Mucosa of descending colon (tissue), 3 donors: ENCODE results near the gene RELA. TPM values are rescaled to one million over a fixed set of nuclear protein-coding genes. Genes with fewer than 3 reads are reported as not detected.

Source experiments
- ATAC-seq: fragments of 200-7000 bp; cut with Tn5 transposase; one replicate; pipeline ENCODE4 v1.9.1; 2020; ENCODE audit warnings: mild to moderate bottlenecking, moderate library complexity
- DNase-seq, 3 donors: peaks; one replicate each; pipeline ENCODE4 v3.0.0-alpha.2; 2020
- H3K36me3 ChIP-seq: fragments of 200-600 bp; one replicate; pipeline ENCODE4 v1.8.0; 2021; ENCODE audit warnings: low read depth, mild to moderate bottlenecking
- H3K4me1 ChIP-seq: fragments of 200-600 bp; one replicate; pipeline ENCODE4 v1.8.0; 2021; ENCODE audit warnings: low read depth, mild to moderate bottlenecking
- H3K4me3 ChIP-seq: fragments of 200-600 bp; one replicate; pipeline ENCODE4 v1.8.0; 2021; ENCODE audit warnings: mild to moderate bottlenecking
- H3K9me3 ChIP-seq: fragments of 200-600 bp; one replicate; pipeline ENCODE4 v1.8.0; 2021; ENCODE audit warnings: mild to moderate bottlenecking
- intact Hi-C, 2 donors: fragments of 100-400 bp; cut with DNase I in 1 of 2; cut with micrococcal nuclease in 1 of 2; formaldehyde crosslinking; loops; one replicate each; pipeline versions ENCODE4 v1.11.0 to v1.11.1; 2022; cut with DNase I, micrococcal nuclease
- total RNA-seq, 3 donors: library from RNA; stranded (reverse); fragmentation: NEBNext Ultra II Directional in 2 of 3; extraction: Animal tissue kit (Norgen Biotek cat#: 25700) in 2 of 3; gene quantifications; one replicate each; pipeline versions ENCODE4 v1.2.1 to v1.2.4, GENCODE V29; 2021 to 2023
- TF ChIP-seq, protein P1 (sequence below): fragments of 200-600 bp; IDR thresholded peaks from one replicate; pipeline ENCODE4 v1.8.0; 2022; ENCODE audit warnings: antibody characterized with exemption, mild to moderate bottlenecking
- donor health status: DM: no; HTN: no; CAD: no; lungs with moderate emphysema.
- donor health status: DM: no; HTN: no; CAD: no.
- donor health status: DM: no; HTN: yes; CAD: no.

Gene RELA
- total RNA-seq, 3 donors from 2014 or later, result 69.1 to 89.6 (median 71.0) TPM

DNA sequence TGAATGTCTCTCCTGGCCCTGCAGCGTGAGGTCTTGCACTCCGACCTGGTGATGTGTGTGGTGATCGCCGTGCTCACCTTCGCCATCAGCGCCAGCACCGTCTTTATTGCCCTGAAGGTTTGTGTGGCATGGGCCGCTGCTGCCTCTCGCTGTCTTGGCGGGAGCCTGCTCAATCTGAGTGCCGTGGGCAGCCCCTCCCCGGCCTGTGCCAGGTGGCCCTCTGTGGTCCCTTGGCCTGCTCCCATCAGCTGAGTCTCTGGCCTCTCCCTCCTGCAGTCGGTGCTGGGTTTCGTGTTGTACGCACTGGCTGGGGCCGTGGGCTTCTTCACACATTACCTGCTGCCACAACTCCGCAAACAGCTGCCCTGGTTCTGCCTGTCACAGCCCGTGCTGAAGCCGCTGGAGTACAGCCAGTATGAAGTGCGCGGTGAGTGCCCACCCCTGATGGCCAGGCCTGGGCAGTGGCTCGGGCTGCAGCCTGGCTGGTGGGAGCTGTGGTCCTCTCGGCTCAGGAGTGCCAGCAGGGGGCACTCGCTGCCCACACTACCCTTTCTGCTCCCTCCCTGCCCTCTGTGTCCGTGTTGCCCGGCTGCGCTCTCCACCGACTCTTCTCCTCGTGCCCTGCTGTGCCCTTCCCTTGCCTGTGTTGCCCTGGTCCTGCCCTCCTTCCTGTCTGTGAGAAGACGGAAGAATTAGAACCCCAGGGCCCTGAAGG lies 36.9 kb downstream of the RELA start:
- Histone ChIP-seq H3K4me1 (no peaks in the 10 kb centered on the region), H3K9me3 (no peaks in the 10 kb centered on the region), H3K4me3 (no peak overlapping the region), H3K36me3 (peaks cover 7% of the 10 kb centered on the region)
- intact Hi-C loops, result no loop called here
- ATAC-seq, result peak; percentile 84
- peak in 2 of 3 donors; percentile 75 to 77 for DNase-seq
- TF ChIP-seq, protein P1, sequence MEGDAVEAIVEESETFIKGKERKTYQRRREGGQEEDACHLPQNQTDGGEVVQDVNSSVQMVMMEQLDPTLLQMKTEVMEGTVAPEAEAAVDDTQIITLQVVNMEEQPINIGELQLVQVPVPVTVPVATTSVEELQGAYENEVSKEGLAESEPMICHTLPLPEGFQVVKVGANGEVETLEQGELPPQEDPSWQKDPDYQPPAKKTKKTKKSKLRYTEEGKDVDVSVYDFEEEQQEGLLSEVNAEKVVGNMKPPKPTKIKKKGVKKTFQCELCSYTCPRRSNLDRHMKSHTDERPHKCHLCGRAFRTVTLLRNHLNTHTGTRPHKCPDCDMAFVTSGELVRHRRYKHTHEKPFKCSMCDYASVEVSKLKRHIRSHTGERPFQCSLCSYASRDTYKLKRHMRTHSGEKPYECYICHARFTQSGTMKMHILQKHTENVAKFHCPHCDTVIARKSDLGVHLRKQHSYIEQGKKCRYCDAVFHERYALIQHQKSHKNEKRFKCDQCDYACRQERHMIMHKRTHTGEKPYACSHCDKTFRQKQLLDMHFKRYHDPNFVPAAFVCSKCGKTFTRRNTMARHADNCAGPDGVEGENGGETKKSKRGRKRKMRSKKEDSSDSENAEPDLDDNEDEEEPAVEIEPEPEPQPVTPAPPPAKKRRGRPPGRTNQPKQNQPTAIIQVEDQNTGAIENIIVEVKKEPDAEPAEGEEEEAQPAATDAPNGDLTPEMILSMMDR, result peak; percentile 41

DNA sequence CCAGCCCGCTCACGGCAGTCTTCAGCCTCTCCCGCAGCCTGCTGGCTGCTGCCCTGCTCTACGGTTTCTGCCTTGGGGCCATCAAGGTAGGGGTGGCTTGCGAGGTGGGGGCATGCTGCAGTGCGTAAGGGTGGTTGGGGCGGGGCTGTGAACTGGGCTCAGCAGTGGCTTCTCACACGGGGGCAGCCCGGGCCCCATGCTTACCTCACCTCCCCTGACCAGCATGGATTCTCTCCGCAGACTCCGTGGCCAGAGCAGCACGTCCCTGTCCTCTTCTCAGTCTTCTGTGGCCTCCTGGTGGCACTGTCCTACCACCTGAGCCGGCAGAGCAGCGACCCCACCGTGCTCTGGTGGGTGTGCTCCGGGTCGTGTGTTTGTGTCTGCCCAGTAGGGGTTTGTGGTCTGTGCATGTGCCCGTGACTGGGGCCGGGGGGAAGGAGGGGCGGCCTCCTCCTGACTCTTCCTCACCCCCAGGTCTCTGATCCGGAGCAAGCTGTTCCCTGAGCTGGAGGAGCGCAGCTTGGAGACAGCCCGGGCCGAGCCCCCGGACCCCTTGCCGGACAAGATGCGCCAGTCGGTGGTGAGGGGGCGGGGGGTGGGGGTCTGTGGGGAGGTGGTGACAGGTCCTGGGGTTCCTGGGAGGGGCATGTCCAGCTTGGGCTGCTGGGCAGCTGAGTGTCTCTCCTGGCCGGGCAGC lies 37.6 kb downstream of the RELA start:
- DNase-seq (no peak), ATAC-seq (no peak)
- no peaks in the 10 kb centered on the region for H3K4me1 ChIP-seq
- peaks cover 7% of the 10 kb centered on the region for H3K36me3 ChIP-seq
- no peaks in the 10 kb centered on the region for H3K9me3 ChIP-seq
- intact Hi-C loops, result no loop called here
- TF ChIP-seq, protein P1, result no peak
- no peak overlapping the region for H3K4me3 ChIP-seq

DNA sequence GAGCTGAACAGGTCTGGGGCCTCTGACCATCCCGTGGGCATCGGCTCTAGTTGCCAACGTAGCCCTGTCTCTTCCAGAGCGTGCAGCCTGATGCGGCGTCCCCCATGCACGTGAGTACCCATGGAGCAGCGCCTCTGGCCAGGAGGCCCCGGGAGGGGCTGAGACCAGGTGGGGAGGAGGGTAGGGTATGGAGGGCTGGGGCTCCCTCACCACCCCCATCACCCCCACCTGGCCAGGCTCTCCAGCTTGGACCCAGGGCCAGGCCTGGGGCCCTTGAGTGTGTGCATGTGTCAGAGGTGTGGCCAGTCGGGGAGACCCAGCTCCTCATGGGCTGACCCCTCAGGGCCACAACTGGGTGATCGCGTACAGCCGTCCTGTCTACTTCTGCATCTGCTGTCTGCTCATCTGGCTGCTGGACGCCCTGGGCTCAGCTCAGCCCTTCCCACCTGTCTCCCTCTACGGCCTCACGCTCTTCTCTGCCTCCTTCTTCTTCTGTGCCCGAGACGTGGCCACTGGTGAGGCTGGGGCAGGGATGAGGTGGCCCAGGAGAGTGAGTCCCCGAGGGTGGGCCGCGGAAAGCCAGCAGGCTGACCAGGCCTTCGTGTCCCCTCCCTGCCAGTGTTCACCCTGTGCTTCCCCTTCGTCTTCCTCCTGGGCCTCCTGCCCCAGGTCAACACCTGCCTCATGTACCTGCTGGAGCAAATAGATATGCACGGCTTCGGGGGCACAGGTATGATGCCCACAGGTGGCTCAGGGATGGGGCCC lies 38.7 kb downstream of the RELA start:
- no peak for DNase-seq
- intact Hi-C loops, result no loop called here
- no peaks in the 10 kb centered on the region for H3K36me3 ChIP-seq

DNA sequence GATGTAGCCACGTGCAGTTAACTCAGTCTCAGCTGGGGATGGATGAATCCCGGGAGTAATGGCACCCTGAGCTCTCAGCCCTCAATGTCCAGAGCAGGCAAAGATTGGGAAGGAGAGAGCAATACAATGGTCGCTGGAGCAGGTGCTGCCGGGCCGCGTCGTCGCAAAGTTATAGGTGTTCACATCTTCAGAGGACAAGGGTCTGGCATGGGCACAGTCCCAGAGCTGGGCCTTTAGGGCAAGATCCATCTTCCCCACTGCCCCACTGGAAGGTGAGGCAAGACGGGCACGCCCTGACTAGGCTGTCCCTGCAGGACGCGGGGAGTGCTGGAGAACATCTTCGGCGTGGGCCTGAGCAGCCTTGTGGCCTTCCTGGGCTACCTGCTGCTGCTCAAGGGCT lies 39.5 kb downstream of the RELA start:
- no peaks in the 10 kb centered on the region for H3K4me1 ChIP-seq
- no peaks in the 10 kb centered on the region for H3K36me3 ChIP-seq
- TF ChIP-seq, protein P1, result no peak
- ATAC-seq (no peak), DNase-seq (no peak)
- H3K9me3 ChIP-seq, result no peaks in the 10 kb centered on the region
- H3K4me3 ChIP-seq, result no peak overlapping the region
- intact Hi-C loops, result no loop called here

More for the DNA sequence above, 38.7 kb downstream of the RELA start:
- Histone ChIP-seq H3K4me1 (no peaks in the 10 kb centered on the region), H3K4me3 (no peak overlapping the region), H3K9me3 (no peaks in the 10 kb centered on the region)
- no peak for ATAC-seq
- TF ChIP-seq, protein P1, result no peak

DNA sequence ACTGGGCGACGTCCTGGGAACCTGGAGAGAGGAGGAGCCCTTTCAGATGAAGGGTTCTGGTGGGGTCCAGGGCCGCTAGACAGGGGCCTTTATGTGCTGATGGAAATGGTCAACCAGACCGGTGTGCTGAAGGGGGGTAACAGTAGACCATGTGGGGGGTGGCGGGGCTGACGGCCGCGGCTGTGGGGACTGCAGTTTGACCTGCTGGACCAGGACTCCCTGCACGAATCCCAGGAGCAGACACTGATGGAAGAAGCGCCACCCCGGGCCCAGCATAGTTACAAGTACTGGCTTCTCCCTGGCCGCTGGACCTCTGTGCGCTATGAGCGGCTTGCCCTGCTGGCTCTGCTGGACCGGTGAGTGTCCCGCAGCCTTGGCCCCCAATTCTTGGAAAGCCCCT lies 40.7 kb downstream of the RELA start:
- TF ChIP-seq, protein P1, result no peak
- intact Hi-C loops, result no loop called here
- no peak for ATAC-seq
- Histone ChIP-seq H3K4me3 (no peak overlapping the region), H3K4me1 (peaks cover 7% of the 10 kb centered on the region), H3K9me3 (no peaks in the 10 kb centered on the region), H3K36me3 (no peaks in the 10 kb centered on the region)
- DNase-seq, result no peak
